HCT116 (cell line): ENCODE measurements around the gene CDK10. TPM values are rescaled to one million over a fixed set of nuclear protein-coding genes. Genes with fewer than 3 reads are reported as not detected.

Experiments
- ATAC-seq: fragments of 200-7000 bp; cut with Tn5 transposase; 2 replicates; pipeline ENCODE4 v1.9.1; 2020; ENCODE audit warnings: mild to moderate bottlenecking, moderate library complexity
- BruUV-seq: library from RNA; stranded (reverse); fragments of 400-500 nt; replicated peaks from 2 replicates; lab custom pipeline; 2021; lab: Mats Ljungman, UMichigan
- CTCF ChIA-PET: fragments of 300-600 bp; sonication (Branson Sonifier 250); formaldehyde crosslinking; loops from one replicate; lab custom pipeline; 2021; ENCODE audit warnings: antibody characterized with exemption; lab: Charles Lee
- POLR2A ChIA-PET: fragments of 300-600, 350-600 bp; sonication (Branson Sonifier 250); formaldehyde crosslinking; loops from one replicate; lab custom pipeline; 2021; ENCODE audit warnings: antibody characterized with exemption; lab: Charles Lee
- RAD21 ChIA-PET, 2 experiments: fragments of 300-600 bp; sonication (Branson Sonifier 250); formaldehyde crosslinking; loops; one replicate each; lab custom pipeline; 2023; ENCODE audit warnings: low total read pairs in 2 of 2; ENCODE audit not compliant: uncharacterized antibody in 2 of 2, unreplicated experiment in 2 of 2, low non-redundant PET in 1 of 2; lab: Charles Lee
- DNase-seq: peaks from one replicate; pipeline ENCODE4 v3.0.0-alpha.2; 2010; ENCODE audit warnings: low read depth, low spot score
- H2AFZ ChIP-seq: fragments of 200-600 bp; shearing (Covaris generic), sonication (generic); 2 replicates; pipeline ENCODE4 v1.6.1; 2017; ENCODE audit warnings: low read depth, mixed run types, mixed read lengths, antibody characterized with exemption, low read length; ENCODE audit not compliant: poor library complexity, severe bottlenecking
- H3K27ac ChIP-seq: 2 replicates; pipeline ENCODE4 v1.5.1; 2012; ENCODE audit warnings: low read depth, low read length
- H3K27me3 ChIP-seq: fragments of 200-600 bp; sonication (generic); 2 replicates; pipeline ENCODE4 v1.6.1; 2016; ENCODE audit warnings: mixed run types, low read length, mixed read lengths; ENCODE audit not compliant: insufficient read depth
- H3K36me3 ChIP-seq, 2 experiments: fragments of 200-500 bp in 1 of 2; fragments of 200-600 bp in 1 of 2; sonication (Bioruptor generic) in 1 of 2; sonication (generic) in 1 of 2; 2 replicates each; pipeline versions ENCODE4 v1.5.1 to v1.6.1; 2014 to 2016; ENCODE audit warnings: low read length in 2 of 2, inconsistent platforms in 1 of 2, mixed read lengths in 1 of 2, mixed run types in 1 of 2; ENCODE audit not compliant: insufficient read depth in 2 of 2, control insufficient read depth in 1 of 2
- H3K4me1 ChIP-seq, 2 experiments: fragments of 200-600 bp in 1 of 2; sonication (generic) in 1 of 2; 2 replicates each; pipeline versions ENCODE4 v1.5.1 to v1.6.1; 2012 to 2017; ENCODE audit warnings: low read length in 2 of 2, inconsistent platforms in 1 of 2, mild to moderate bottlenecking in 1 of 2, mixed read lengths in 1 of 2, mixed run types in 1 of 2, moderate library complexity in 1 of 2; ENCODE audit not compliant: insufficient read depth in 2 of 2, control insufficient read depth in 1 of 2
- H3K4me2 ChIP-seq: fragments of 200-600 bp; sonication (generic); 2 replicates; pipeline ENCODE4 v1.6.1; 2017; ENCODE audit warnings: mixed run types, low read length, mixed read lengths
- H3K4me3 ChIP-seq, 2 experiments: fragments of 200-600 bp in 1 of 2; sonication (generic) in 1 of 2; replicated peaks in 1 of 2; 2 replicates each; pipeline ENCODE4 v1.5.1; 2011 to 2016; ENCODE audit warnings: low read length in 2 of 2, control low read depth in 1 of 2, low read depth in 1 of 2, mild to moderate bottlenecking in 1 of 2, mixed read lengths in 1 of 2, mixed run types in 1 of 2
- H3K79me2 ChIP-seq: fragments of 200-600 bp; sonication (generic); 2 replicates; pipeline ENCODE4 v1.6.1; 2017; ENCODE audit warnings: mild to moderate bottlenecking, mixed run types, low read length, moderate library complexity, mixed read lengths; ENCODE audit not compliant: insufficient read depth
- H3K9ac ChIP-seq: fragments of 200-600 bp; sonication (generic); 2 replicates; pipeline ENCODE4 v1.6.1; 2016; ENCODE audit warnings: low read length, mixed read lengths
- H3K9me2 ChIP-seq: fragments of 200-600 bp; sonication (generic), shearing (Covaris generic); 2 replicates; pipeline ENCODE4 v1.6.1; 2017; ENCODE audit warnings: mixed run types, mild to moderate bottlenecking, moderate library complexity; ENCODE audit not compliant: insufficient read depth
- H3K9me3 ChIP-seq, 2 experiments: fragments of 200-500 bp in 1 of 2; fragments of 200-600 bp in 1 of 2; sonication (Bioruptor generic) in 1 of 2; sonication (generic) in 1 of 2; 2 replicates each; pipeline ENCODE4 v1.6.1; 2014 to 2017; ENCODE audit warnings: low read length in 2 of 2, mixed read lengths in 2 of 2, inconsistent platforms in 1 of 2, low read depth in 1 of 2, mild to moderate bottlenecking in 1 of 2, mixed run types in 1 of 2, moderate library complexity in 1 of 2; ENCODE audit not compliant: control insufficient read depth in 1 of 2, insufficient read depth in 1 of 2
- H4K20me1 ChIP-seq: fragments of 200-600 bp; sonication (generic), shearing (Covaris generic); 2 replicates; pipeline ENCODE4 v1.6.1; 2017; ENCODE audit warnings: mixed run types, mild to moderate bottlenecking, moderate library complexity; ENCODE audit not compliant: insufficient read depth
- EGR1 ChIP-seq: IDR thresholded peaks from 2 replicates; pipeline ENCODE4 v1.6.1; 2012; ENCODE audit warnings: low read depth
- EZH2 ChIP-seq: fragments of 200-600 bp; sonication (generic); IDR thresholded peaks from 2 replicates; pipeline ENCODE4 v1.6.1; 2017; ENCODE audit warnings: antibody characterized with exemption, mixed run types
- JUND ChIP-seq: IDR thresholded peaks from 2 replicates; pipeline ENCODE4 v1.6.1; 2012
- POLR2A ChIP-seq: IDR thresholded peaks from 2 replicates; pipeline ENCODE4 v1.7.0; 2011; ENCODE audit warnings: borderline replicate concordance; ENCODE audit not compliant: insufficient read depth, insufficient read length; ENCODE audit errors: extremely low read depth
- SIN3A ChIP-seq: IDR thresholded peaks from 2 replicates; pipeline ENCODE4 v1.6.1; 2012; ENCODE audit warnings: low read depth
- SP1 ChIP-seq: IDR thresholded peaks from 2 replicates; pipeline ENCODE4 v1.6.1; 2012; ENCODE audit warnings: low read depth
- SRF ChIP-seq: IDR thresholded peaks from 2 replicates; pipeline ENCODE4 v1.6.1; 2012; ENCODE audit warnings: low read depth
- YY1 ChIP-seq: IDR thresholded peaks from 2 replicates; pipeline ENCODE4 v1.6.1; 2011; ENCODE audit warnings: low read length, low read depth, moderate library complexity, mild to moderate bottlenecking; ENCODE audit not compliant: insufficient replicate concordance; ENCODE audit errors: extremely low read depth
- ZFX ChIP-seq: fragments of 450-650 bp; IDR thresholded peaks from 2 replicates; pipeline ENCODE4 v1.6.1; 2017
- ZNF274 ChIP-seq: fragments of 200-500 bp; sonication (Bioruptor generic); IDR thresholded peaks from 2 replicates; pipeline ENCODE4 v1.6.1; 2014; ENCODE audit warnings: mild to moderate bottlenecking, low read depth, low read length, inconsistent platforms
- intact Hi-C: fragments of 100-400 bp; cut with micrococcal nuclease; formaldehyde crosslinking; loops from 2 replicates; pipeline ENCODE4 v1.10.0; 2022
- total RNA-seq: library from RNA; stranded (reverse); gene quantifications from one replicate; pipeline ENCODE4 v1.2.1, GENCODE V29; 2021; ENCODE audit not compliant: unreplicated experiment
- TF ChIP-seq, protein P1 (sequence below): IDR thresholded peaks from 2 replicates; pipeline ENCODE4 v1.6.1; 2012; ENCODE audit warnings: low read depth
- TF ChIP-seq, protein P2 (sequence below), 3 experiments: fragments of 200-600 bp in 1 of 3; sonication (generic) in 1 of 3; IDR thresholded peaks in 2 of 3; conservative IDR thresholded peaks in 1 of 3; 2 replicates each; pipeline ENCODE4 v1.5.1; 2012 to 2017; ENCODE audit warnings: low read depth in 2 of 3, low read length in 2 of 3, antibody characterized with exemption in 1 of 3, borderline replicate concordance in 1 of 3, control low read depth in 1 of 3, mild to moderate bottlenecking in 1 of 3, mixed read lengths in 1 of 3, mixed run types in 1 of 3, moderate library complexity in 1 of 3; ENCODE audit not compliant: insufficient read depth in 1 of 3
- TF ChIP-seq, protein P3 (sequence below): IDR thresholded peaks from 2 replicates; pipeline ENCODE4 v1.6.1; 2012

The CDK10 gene
- total RNA-seq, 1 experiment from 2014 or later = 165 TPM

DNA sequence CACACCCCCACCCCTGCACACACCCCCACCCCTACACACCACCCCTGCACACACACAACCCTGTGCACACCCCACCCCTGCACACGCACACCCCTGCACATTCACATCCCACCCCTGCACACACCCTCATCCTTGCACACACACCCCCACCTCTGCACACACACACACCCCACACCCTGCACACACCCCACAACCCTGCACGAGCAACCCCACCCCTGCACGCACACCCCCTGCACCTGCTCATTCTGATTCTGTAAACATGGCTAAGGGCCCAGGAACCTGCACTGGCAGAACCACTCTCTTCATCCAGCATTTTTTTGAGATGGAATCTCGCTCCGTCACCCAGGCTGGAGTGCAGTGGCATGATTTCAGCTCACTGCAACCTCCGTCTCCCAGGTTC is 47.1 kb upstream of the CDK10 start:
- no peak for TF ChIP-seq POLR2A
- TF ChIP-seq, protein P1, sequence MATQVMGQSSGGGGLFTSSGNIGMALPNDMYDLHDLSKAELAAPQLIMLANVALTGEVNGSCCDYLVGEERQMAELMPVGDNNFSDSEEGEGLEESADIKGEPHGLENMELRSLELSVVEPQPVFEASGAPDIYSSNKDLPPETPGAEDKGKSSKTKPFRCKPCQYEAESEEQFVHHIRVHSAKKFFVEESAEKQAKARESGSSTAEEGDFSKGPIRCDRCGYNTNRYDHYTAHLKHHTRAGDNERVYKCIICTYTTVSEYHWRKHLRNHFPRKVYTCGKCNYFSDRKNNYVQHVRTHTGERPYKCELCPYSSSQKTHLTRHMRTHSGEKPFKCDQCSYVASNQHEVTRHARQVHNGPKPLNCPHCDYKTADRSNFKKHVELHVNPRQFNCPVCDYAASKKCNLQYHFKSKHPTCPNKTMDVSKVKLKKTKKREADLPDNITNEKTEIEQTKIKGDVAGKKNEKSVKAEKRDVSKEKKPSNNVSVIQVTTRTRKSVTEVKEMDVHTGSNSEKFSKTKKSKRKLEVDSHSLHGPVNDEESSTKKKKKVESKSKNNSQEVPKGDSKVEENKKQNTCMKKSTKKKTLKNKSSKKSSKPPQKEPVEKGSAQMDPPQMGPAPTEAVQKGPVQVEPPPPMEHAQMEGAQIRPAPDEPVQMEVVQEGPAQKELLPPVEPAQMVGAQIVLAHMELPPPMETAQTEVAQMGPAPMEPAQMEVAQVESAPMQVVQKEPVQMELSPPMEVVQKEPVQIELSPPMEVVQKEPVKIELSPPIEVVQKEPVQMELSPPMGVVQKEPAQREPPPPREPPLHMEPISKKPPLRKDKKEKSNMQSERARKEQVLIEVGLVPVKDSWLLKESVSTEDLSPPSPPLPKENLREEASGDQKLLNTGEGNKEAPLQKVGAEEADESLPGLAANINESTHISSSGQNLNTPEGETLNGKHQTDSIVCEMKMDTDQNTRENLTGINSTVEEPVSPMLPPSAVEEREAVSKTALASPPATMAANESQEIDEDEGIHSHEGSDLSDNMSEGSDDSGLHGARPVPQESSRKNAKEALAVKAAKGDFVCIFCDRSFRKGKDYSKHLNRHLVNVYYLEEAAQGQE = no peak
- TF ChIP-seq, protein P2, sequence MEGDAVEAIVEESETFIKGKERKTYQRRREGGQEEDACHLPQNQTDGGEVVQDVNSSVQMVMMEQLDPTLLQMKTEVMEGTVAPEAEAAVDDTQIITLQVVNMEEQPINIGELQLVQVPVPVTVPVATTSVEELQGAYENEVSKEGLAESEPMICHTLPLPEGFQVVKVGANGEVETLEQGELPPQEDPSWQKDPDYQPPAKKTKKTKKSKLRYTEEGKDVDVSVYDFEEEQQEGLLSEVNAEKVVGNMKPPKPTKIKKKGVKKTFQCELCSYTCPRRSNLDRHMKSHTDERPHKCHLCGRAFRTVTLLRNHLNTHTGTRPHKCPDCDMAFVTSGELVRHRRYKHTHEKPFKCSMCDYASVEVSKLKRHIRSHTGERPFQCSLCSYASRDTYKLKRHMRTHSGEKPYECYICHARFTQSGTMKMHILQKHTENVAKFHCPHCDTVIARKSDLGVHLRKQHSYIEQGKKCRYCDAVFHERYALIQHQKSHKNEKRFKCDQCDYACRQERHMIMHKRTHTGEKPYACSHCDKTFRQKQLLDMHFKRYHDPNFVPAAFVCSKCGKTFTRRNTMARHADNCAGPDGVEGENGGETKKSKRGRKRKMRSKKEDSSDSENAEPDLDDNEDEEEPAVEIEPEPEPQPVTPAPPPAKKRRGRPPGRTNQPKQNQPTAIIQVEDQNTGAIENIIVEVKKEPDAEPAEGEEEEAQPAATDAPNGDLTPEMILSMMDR (IDR thresholded peaks at IDR 0.05 in 2 of 3, conservative IDR thresholded peaks at IDR 0.05 in 1 of 3; ENCODE audit: borderline replicate concordance in 1 of 3, insufficient read depth in 1 of 3, low read depth in 2 of 3, low read length in 2 of 3) = no peak
- TF ChIP-seq EZH2 = no peak
- TF ChIP-seq SRF = no peak
- TF ChIP-seq SP1 = no peak
- TF ChIP-seq YY1 = no peak
- TF ChIP-seq, protein P3, sequence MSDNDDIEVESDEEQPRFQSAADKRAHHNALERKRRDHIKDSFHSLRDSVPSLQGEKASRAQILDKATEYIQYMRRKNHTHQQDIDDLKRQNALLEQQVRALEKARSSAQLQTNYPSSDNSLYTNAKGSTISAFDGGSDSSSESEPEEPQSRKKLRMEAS = no peak
- TF ChIP-seq SIN3A = no peak
- no peak for TF ChIP-seq ZFX
- TF ChIP-seq JUND = no peak
- TF ChIP-seq EGR1 = no peak
- no peak for TF ChIP-seq ZNF274
- Histone ChIP-seq H3K9me3 (no peaks in the 10 kb centered on the region), H3K79me2 (no peaks in the 10 kb centered on the region), H3K4me1 (peaks cover 8 to 23% of the 10 kb centered on the region in 2 experiments; a peak in 3 of 4 replicates), H3K4me3 (no peak overlapping the region), H4K20me1 (no peaks in the 10 kb centered on the region), H3K36me3 (no peaks in the 10 kb centered on the region), H3K9me2 (no peaks in the 10 kb centered on the region), H3K9ac (no peak overlapping the region), H3K27ac (no peak overlapping the region), H3K4me2 (no peak overlapping the region), H2AFZ (no peak overlapping the region), H3K27me3 (peaks cover 11% of the 10 kb centered on the region)
- POLR2A ChIA-PET = no interaction called here
- RAD21 ChIA-PET = interaction anchor here (0.6 to 0.9 kb wide), 2 partner anchors 40 to 94 kb away, joined by 3 read pairs; no protein-coding TSS in a partner anchor
- ATAC-seq (no peak), DNase-seq (no peak)
- intact Hi-C loops = no loop called here
- CTCF ChIA-PET = interaction anchor here (1.2 kb wide), 1 partner anchor 74 kb away, joined by 3 read pairs; no protein-coding TSS in a partner anchor
- BruUV-seq = no TSS peak
